GM19023 (cell line): ENCODE measurements around the gene EIF4EBP3.

ENCODE experiments used
- ATAC-seq: cut with Tn5 transposase; IDR thresholded peaks from one replicate; pipeline ENCODE4 v1.9.1; 2021; ENCODE audit warnings: mild to moderate bottlenecking, moderate library complexity; ENCODE audit not compliant: unreplicated experiment

Gene EIF4EBP3

GRCh38 chr5:140556438-140556837, 9.0 kb downstream of the EIF4EBP3 start:
- no peak for ATAC-seq

GRCh38 chr5:140557136-140557805, 9.8 kb downstream of the EIF4EBP3 start, which contains the start of gene SRA1:
TSS of gene SRA1 (minus strand) at chr5:140557473. CDS start at chr5:140557452, 21 bp downstream.
- peak; percentile 95 for ATAC-seq

- no peak for ATAC-seq
These were observed 10.5 kb downstream of the EIF4EBP3 start for GRCh38 chr5:140557965-140558364.

GRCh38 chr5:140558542-140558941, 11.1 kb downstream of the EIF4EBP3 start:
- no peak for ATAC-seq

- no peak for ATAC-seq
These were observed 12.8 kb downstream of the EIF4EBP3 start for GRCh38 chr5:140560227-140560626.

- ATAC-seq = no peak
These were observed 14.5 kb downstream of the EIF4EBP3 start for GRCh38 chr5:140561753-140562523.

GRCh38 chr5:140563596-140563995, 16.1 kb downstream of the EIF4EBP3 start:
- ATAC-seq = no peak

- peak; percentile 88 for ATAC-seq
These were observed 16.9 kb downstream of the EIF4EBP3 start, which contains the start of the genes APBB3 and SLC35A4 for GRCh38 chr5:140564196-140565023. TSS of gene APBB3 (minus strand) at chr5:140564598. CDS start at chr5:140564245, 353 bp downstream. TSS of gene SLC35A4 (plus strand) at chr5:140564828. CDS start at chr5:140567170, 2,342 bp downstream.

- ATAC-seq = no peak
These were observed 17.7 kb downstream of the EIF4EBP3 start for GRCh38 chr5:140565024-140565779.

GRCh38 chr5:140565780-140566095, 18.3 kb downstream of the EIF4EBP3 start:
- ATAC-seq = no peak

GRCh38 chr5:140566665-140567064, 19.2 kb downstream of the EIF4EBP3 start:
- no peak for ATAC-seq

- no peak for ATAC-seq
These were observed 19.8 kb downstream of the EIF4EBP3 start for GRCh38 chr5:140567136-140567818.

- ATAC-seq = no peak
These were observed 20.4 kb downstream of the EIF4EBP3 start for GRCh38 chr5:140567871-140568270.

GRCh38 chr5:140568443-140569063, 21.1 kb downstream of the EIF4EBP3 start:
- no peak for ATAC-seq

GRCh38 chr5:140569197-140569596, 21.7 kb downstream of the EIF4EBP3 start:
- no peak for ATAC-seq

- ATAC-seq = no peak
These were observed 22.6 kb downstream of the EIF4EBP3 start for GRCh38 chr5:140570058-140570457.

- no peak for ATAC-seq
These were observed 23.0 kb downstream of the EIF4EBP3 start for GRCh38 chr5:140570488-140570887.

- no peak for ATAC-seq
These were observed 23.6 kb downstream of the EIF4EBP3 start for GRCh38 chr5:140571105-140571504.

- no peak for ATAC-seq
These were observed 26.2 kb downstream of the EIF4EBP3 start for GRCh38 chr5:140573683-140574082.

GRCh38 chr5:140574165-140574564, 26.7 kb downstream of the EIF4EBP3 start:
- ATAC-seq = no peak
